ENCODE measurements around the gene TMCC2. TPM values are rescaled to one million over a fixed set of nuclear protein-coding genes. Genes with fewer than 3 reads are reported as not detected.

The TMCC2 gene
- total RNA-seq, 4 donors from 2014 or later = 3.1 to 8.9 (median 5.5) TPM

GRCh38 chr1:205298191-205298994 is 70.6 kb downstream of the TMCC2 start:
- H3K36me3 ChIP-seq = peaks cover 0 to 5% of the 10 kb centered on the region in 2 donors
- TF ChIP-seq EP300 (IDR thresholded peaks at IDR 0.05) (no peak), CTCF (IDR thresholded peaks at IDR 0.05) (no peak), POLR2AphosphoS5 (IDR thresholded peaks at IDR 0.05) (no peak), POLR2A (IDR thresholded peaks at IDR 0.05) (no peak)
- no peak for ATAC-seq
- no peak overlapping the region for H3K4me3 ChIP-seq
- H3K27me3 ChIP-seq = no peaks in the 10 kb centered on the region
- no peak overlapping the region for H3K27ac ChIP-seq
- WGBS, 2 donors (ENCODE audit: low coverage in 1 of 2) = 71 to 73% methylated on average over 1 to 7 of the region's 9 CpGs
- H3K9me3 ChIP-seq = no peaks in the 10 kb centered on the region
- peaks cover 0 to 29% (median 13%) of the 10 kb centered on the region in 3 donors for H3K4me1 ChIP-seq

GRCh38 chr1:205300149-205300548 is 72.4 kb downstream of the TMCC2 start:
- H3K27me3 ChIP-seq = no peaks in the 10 kb centered on the region
- whole genome bisulfite sequencing, 2 donors (ENCODE audit: low coverage in 1 of 2) = 75 to 77% methylated on average over 4 to 6 of the region's 9 CpGs
- no peak overlapping the region for H3K27ac ChIP-seq
- H3K9me3 ChIP-seq = no peaks in the 10 kb centered on the region
- ATAC-seq = no peak
- peaks cover 0 to 15% (median 3%) of the 10 kb centered on the region in 3 donors for H3K4me1 ChIP-seq
- no peak overlapping the region for H3K4me3 ChIP-seq
- H3K36me3 ChIP-seq = peaks cover 0 to 23% of the 10 kb centered on the region in 2 donors
- TF ChIP-seq CTCF (IDR thresholded peaks at IDR 0.05) (no peak), EP300 (IDR thresholded peaks at IDR 0.05) (no peak), POLR2AphosphoS5 (IDR thresholded peaks at IDR 0.05) (no peak), POLR2A (IDR thresholded peaks at IDR 0.05) (no peak)

- no peaks in the 10 kb centered on the region for H3K27me3 ChIP-seq
- peaks cover 0 to 11% (median 3%) of the 10 kb centered on the region in 3 donors for H3K4me1 ChIP-seq
- H3K9me3 ChIP-seq = no peaks in the 10 kb centered on the region
- ATAC-seq = peak; percentile 40
- TF ChIP-seq POLR2AphosphoS5 (IDR thresholded peaks at IDR 0.05) = no peak
- H3K36me3 ChIP-seq = peaks cover 0 to 27% of the 10 kb centered on the region in 2 donors
- H3K27ac ChIP-seq = peak overlapping the region in 1 of 4 donors; percentile 21
- WGBS, 2 donors (ENCODE audit: low coverage in 1 of 2) = 25 to 46% methylated on average over 2 to 3 of the region's 14 CpGs
- H3K4me3 ChIP-seq = no peak overlapping the region
Observed at GRCh38 chr1:205301205-205301821, 73.6 kb downstream of the TMCC2 start.

GRCh38 chr1:205301842-205302588 is 74.3 kb downstream of the TMCC2 start:
- no peak for ATAC-seq
- TF ChIP-seq POLR2A (IDR thresholded peaks at IDR 0.05) (no peak), POLR2AphosphoS5 (IDR thresholded peaks at IDR 0.05) (no peak), EP300 (IDR thresholded peaks at IDR 0.05) (no peak), CTCF (IDR thresholded peaks at IDR 0.05) (no peak)
- peak overlapping the region in 1 of 4 donors; percentile 21 for H3K27ac ChIP-seq
- H3K4me3 ChIP-seq = no peak overlapping the region
- peaks cover 0 to 29% of the 10 kb centered on the region in 2 donors for H3K36me3 ChIP-seq
- WGBS, 2 donors (ENCODE audit: low coverage in 1 of 2) = 59 to 86% methylated on average over 1 to 6 of the region's 6 CpGs
- peaks cover 0 to 11% (median 3%) of the 10 kb centered on the region in 3 donors for H3K4me1 ChIP-seq
- no peaks in the 10 kb centered on the region for H3K9me3 ChIP-seq
- no peaks in the 10 kb centered on the region for H3K27me3 ChIP-seq

- Histone ChIP-seq H3K27ac (no peak overlapping the region), H3K4me3 (no peak overlapping the region), H3K36me3 (peaks cover 0 to 38% of the 10 kb centered on the region in 2 donors), H3K9me3 (no peaks in the 10 kb centered on the region), H3K27me3 (no peaks in the 10 kb centered on the region), H3K4me1 (peaks cover 0 to 11% (median 3%) of the 10 kb centered on the region in 3 donors)
- WGBS, 2 donors (ENCODE audit: low coverage in 1 of 2) = 100% methylated on average over 1 of the region's 20 CpGs; no CpG with 5 or more reads in 1 of the 2 donors
- TF ChIP-seq EP300 (IDR thresholded peaks at IDR 0.05) (no peak), POLR2AphosphoS5 (IDR thresholded peaks at IDR 0.05) (no peak), CTCF (IDR thresholded peaks at IDR 0.05) (no peak), POLR2A (IDR thresholded peaks at IDR 0.05) (no peak)
- ATAC-seq = no peak
Observed at GRCh38 chr1:205303247-205303888, 75.6 kb downstream of the TMCC2 start.
